Stimulated activated CD4-positive, alpha-beta T cell treated with anti-CD3 and anti-CD28 coated beads, Interleukin-15, amount 100 ng/mL, for 48 hours (primary cell): ENCODE results near the gene SKIC2.

ENCODE experiments used
- DNase-seq, 2 donors: peaks; one replicate each; pipeline ENCODE4 v3.0.0-alpha.2; 2020; ENCODE audit warnings: low read depth in 2 of 2

The SKIC2 gene

DNA sequence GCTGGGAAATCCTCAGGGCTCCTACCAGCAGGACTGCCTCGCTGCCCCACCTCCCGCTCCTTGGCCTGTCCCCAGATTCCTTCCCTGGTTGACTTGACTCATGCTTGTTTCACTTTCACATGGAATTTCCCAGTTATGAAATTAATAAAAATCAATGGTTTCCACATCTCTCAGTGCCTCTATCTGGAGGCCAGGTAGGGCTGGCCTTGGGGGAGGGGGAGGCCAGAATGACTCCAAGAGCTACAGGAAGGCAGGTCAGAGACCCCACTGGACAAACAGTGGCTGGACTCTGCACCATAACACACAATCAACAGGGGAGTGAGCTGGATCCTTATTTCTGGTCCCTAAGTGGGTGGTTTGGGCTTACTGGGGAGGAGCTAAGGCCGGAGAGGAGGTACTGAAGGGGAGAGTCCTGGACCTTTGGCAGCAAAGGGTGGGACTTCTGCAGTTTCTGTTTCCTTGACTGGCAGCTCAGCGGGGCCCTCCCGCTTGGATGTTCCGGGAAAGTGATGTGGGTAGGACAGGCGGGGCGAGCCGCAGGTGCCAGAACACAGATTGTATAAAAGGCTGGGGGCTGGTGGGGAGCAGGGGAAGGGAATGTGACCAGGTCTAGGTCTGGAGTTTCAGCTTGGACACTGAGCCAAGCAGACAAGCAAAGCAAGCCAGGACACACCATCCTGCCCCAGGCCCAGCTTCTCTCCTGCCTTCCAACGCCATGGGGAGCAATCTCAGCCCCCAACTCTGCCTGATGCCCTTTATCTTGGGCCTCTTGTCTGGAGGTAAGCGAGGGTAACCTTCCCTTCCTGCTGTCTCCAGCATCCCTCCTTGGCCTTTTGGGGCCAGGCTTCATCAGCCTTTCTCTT is 13.2 kb upstream of the SKIC2 start, which contains the start of gene CFB:
TSS of gene CFB (plus strand) at position 589 of the 863 bp plus-strand sequence. CDS start at position 716, 127 bp downstream.
- DNase-seq, result no peak

DNA sequence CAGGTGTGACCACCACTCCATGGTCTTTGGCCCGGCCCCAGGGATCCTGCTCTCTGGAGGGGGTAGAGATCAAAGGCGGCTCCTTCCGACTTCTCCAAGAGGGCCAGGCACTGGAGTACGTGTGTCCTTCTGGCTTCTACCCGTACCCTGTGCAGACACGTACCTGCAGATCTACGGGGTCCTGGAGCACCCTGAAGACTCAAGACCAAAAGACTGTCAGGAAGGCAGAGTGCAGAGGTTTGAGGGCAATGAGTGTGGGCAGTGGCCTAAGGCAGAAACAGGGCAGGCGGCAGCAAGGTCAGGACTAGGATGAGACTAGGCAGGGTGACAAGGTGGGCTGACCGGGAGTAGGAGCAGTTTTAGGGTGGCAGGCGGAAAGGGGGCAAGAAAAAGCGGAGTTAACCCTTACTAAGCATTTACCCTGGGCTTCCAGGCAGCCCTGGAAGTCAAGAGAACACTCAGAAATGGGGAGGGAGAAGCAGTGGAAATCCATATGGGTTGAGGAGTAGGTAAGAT is 12.5 kb upstream of the SKIC2 start:
- DNase-seq, result no peak

DNA sequence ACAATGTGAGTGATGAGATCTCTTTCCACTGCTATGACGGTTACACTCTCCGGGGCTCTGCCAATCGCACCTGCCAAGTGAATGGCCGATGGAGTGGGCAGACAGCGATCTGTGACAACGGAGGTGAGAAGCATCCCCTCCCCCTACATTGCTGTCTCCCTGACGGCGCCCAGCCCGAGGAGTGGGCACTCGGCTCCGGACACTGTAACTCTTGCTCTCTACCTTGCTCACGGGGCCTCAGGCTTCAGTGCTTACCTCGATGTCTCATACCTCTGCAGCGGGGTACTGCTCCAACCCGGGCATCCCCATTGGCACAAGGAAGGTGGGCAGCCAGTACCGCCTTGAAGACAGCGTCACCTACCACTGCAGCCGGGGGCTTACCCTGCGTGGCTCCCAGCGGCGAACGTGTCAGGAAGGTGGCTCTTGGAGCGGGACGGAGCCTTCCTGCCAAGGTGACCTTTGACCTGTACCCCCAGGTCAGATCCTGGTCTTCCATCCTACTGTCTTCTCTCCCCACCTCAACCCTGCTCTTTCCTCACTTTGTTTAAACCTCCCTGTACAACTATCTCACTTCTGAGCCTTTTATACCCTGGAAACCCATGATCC is 11.8 kb upstream of the SKIC2 start:
- DNase-seq, result no peak

DNA sequence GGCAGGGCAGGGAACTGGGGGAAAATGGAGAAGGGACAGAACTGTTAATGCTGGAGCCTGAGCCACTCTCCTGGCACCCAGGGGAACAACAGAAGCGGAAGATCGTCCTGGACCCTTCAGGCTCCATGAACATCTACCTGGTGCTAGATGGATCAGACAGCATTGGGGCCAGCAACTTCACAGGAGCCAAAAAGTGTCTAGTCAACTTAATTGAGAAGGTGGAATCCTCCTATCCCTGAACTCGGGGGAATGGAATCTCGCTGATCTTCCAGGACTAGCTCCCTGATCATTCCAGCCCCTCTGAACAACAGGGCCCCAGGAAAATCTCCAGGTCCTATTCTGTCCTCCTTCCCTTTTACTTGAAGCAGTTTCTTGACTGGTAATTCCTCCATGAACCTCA is 11.1 kb upstream of the SKIC2 start:
- DNase-seq, result no peak

DNA sequence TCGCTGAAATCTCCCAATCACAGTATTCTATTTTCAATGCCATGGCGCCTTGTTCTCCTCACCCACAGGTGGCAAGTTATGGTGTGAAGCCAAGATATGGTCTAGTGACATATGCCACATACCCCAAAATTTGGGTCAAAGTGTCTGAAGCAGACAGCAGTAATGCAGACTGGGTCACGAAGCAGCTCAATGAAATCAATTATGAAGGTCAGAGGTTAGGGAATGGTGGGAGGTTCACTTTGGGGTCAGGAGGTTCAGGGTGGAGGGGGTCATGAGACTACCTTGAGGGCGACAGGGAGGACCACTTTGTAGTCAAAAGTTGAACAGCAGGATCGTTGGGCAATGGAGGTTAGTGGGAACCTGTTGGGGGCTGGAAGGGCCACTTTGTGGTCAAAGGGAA is 10.7 kb upstream of the SKIC2 start:
- no peak for DNase-seq

DNA sequence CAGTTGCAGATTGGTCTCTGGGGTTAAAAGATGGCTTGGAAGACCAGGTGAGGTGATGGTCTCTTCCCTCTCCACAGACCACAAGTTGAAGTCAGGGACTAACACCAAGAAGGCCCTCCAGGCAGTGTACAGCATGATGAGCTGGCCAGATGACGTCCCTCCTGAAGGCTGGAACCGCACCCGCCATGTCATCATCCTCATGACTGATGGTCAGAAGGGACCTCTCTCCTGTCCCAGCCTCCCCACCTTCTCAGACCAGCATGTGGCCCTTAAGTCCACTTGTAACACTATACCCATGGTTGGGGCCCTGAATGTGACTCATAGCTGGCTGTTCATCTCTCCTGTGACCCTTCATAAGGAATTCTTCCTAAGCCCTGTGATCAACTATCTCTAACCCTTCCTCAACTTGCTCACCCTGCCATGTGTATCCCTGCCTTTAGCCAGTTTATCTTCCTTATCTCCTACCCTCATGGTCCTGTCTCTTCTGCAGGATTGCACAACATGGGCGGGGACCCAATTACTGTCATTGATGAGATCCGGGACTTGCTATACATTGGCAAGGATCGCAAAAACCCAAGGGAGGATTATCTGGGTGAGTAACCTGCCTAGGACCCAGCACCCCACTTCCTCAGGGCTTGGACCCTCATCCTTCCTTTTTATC is 10.1 kb upstream of the SKIC2 start:
- no peak for DNase-seq

DNA sequence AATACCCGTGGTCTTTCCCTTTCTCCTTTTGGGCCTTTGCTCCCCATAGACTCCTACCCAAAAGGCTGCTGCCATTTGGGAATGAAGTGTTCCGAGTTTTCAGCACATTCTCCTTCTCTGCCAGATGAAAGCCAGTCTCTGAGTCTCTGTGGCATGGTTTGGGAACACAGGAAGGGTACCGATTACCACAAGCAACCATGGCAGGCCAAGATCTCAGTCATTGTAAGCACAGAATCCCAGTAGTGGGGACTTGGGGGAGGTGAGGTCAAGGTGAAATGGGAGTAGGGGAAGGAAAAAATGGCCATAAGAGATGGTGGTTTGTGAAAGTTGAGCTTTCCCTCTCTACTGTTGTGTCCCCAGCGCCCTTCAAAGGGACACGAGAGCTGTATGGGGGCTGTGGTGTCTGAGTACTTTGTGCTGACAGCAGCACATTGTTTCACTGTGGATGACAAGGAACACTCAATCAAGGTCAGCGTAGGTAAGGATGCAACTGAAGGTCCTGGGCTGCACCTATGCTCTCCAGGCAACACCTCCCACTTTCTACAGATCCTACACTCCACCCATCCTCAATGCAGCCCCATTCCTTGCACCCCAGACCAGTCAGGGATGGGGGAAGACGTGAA is 8.9 kb upstream of the SKIC2 start:
- DNase-seq, result no peak

DNA sequence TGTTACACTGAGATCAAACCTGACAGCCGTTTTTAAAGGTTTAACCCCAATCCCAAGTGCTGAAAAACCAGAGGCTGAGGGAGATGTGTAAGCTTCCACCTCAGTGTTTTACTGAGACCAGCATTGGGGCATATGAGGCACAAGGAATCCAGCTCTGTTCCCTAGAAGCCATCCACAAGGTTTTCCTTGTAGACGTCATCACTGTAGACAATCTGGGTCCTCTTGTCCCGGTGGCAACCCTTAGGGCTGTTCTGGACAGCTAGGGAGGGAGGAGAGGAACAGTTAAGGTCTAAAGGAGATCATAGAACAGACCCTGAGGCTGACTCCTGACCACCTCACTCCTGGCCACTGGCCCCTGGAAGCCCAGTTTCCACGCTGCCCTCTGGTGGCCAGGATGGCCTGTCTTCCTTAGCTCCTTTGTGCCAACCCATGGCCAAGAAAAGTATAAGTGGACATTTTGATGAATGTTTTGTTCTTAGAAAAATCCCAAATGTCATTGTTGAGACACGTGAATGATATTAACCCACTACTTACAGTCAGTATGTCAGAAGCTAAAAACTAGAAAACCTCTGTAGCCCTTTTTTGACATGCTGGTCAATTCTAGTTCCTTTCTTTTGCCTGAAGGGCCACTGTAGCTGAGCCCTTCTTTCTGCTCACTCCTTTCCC is 6.7 kb upstream of the SKIC2 start:
- DNase-seq, result peak in 1 of 2 donors; percentile 28

DNA sequence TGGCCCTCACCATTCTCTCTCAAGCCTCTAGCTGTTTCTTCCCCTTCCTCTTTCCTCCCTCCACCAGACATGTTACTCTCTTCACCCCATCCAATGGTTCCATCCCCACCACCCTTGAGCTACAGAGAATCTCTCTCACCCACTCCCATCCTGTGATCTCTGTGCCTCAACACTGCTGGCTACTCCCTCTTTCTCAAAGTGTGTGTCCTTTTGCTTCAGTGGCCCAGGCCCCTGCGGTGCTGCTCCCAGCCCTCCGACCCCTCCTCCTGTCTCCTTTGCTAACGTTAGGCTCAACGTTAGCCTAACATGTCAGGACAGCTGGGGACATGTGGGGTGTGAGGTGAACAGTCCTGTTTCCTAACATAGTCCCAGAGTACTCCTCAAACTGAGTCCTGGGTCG is 6.1 kb upstream of the SKIC2 start:
- no peak for DNase-seq

DNA sequence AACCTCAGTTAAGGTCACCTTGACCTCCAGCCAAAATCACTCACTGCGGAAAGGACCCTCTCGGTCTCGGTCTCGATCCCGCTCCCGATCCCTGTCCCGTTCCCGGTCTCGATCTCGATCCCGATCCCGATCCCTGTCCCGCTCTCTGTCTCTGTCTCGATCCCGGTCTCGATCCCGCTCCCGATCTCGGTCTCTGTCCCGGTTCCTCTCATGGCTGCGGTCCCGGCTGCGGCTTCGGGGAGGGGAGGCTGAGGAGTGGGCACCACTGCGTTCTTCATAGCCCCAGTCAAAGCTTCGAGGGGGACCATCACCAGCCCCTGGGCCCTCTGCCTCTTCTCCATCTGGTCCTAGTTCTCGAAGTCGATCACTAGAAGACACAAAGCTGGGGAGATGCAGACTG is 4.5 kb upstream of the SKIC2 start:
- no peak for DNase-seq

DNA sequence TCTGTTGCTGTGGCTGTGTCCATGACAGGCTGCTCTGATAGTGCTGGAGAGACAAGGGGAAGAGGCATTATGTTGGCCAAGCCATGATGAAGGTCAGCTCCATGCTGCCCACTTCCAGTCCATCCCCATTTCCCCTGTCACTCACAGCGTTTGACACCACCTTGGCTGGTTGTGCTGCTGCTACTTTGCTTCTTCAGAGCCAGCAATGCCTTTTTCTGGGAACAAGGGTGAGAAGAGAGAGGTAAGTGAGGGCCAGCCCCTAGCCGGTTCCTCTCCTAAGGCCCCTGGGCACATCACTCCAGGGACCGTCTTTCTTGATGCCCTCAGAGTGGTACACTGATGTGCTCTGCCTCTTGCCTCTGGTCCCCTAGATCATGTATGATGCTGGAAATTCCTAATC is 2.2 kb upstream of the SKIC2 start:
- DNase-seq, result no peak

DNA sequence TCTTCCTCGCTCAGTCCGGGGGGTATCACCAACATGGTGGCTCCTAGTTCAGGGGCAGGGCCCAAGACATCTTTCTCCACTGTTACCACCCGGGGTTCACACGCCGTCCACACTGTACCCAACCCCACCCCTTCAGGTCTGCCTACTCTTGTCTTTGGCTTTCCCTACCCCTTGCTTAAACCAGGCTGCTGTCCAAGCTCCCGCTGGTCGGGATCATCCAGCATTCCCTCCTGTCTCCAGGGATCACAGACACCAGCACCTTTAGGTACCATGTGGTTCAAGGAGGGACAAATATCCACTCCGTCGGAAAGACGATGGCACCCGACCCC is 599 bp upstream of the SKIC2 start:
- DNase-seq, result no peak

DNA sequence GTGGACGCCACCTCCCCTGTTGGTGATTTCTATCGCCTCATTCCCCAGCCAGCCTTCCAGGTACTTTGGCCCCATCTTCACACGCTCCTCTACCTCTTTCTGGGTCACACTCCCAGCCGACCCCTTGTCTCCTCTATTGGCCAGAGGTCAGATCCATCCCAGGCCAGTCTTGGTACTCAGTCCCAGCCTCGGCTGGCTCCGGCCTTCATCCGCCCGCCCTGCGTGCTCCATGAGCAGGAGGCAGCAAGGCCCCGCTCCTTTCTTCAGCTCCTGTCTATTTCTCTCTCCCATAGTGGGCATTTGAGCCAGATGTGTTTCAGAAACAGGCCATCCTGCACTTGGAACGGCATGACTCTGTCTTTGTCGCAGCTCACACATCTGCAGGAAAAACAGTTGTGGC is 2.6 kb downstream of the SKIC2 start:
- DNase-seq, result no peak

DNA sequence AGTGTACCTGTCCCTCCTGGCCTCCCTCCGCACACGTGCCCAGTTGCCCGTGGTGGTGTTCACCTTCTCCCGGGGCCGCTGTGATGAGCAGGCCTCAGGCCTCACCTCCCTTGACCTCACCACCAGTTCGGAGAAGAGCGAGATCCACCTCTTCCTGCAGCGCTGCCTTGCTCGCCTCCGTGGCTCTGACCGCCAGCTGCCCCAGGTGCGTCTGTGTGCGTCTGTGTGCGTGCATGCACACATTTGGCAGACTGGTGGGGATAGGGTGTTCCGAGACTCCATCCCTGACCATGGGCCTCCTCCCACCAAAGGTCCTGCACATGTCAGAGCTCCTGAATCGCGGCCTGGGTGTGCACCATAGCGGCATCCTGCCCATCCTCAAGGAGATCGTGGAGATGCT is 4.9 kb downstream of the SKIC2 start:
- DNase-seq, result no peak

DNA sequence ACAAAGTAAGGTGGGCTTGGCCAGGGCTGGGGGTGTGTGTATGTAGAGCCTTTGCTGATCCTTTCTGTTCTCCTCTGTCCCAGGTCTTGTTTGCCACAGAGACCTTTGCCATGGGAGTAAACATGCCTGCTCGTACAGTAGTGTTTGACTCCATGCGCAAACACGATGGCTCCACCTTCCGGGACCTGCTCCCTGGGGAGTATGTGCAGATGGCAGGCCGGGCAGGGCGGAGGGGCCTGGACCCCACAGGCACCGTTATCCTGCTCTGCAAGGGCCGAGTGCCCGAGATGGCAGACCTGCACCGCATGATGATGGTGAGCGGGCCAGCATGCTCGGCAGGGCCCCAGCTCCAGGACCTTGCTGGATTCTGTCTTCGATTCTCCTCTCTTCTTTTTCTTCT is 6.7 kb downstream of the SKIC2 start:
- DNase-seq, result no peak

DNA sequence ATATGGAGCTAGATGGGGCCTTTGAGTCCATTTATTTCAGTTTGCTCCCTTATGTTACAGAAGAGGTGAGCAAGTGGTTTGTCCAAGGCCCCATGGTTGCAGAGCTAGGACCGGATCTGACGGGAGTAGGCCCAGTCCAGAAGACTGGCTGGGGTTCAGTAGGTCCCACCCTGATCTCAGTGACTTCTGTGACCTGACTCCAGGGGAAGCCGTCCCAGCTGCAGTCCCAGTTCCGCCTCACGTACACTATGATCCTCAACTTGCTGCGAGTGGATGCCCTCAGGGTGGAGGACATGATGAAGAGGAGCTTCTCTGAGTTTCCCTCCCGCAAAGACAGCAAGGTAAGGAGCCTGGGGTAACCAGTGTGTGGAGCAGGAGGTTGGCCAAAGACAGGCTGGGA is 7.5 kb downstream of the SKIC2 start:
- DNase-seq, result no peak

DNA sequence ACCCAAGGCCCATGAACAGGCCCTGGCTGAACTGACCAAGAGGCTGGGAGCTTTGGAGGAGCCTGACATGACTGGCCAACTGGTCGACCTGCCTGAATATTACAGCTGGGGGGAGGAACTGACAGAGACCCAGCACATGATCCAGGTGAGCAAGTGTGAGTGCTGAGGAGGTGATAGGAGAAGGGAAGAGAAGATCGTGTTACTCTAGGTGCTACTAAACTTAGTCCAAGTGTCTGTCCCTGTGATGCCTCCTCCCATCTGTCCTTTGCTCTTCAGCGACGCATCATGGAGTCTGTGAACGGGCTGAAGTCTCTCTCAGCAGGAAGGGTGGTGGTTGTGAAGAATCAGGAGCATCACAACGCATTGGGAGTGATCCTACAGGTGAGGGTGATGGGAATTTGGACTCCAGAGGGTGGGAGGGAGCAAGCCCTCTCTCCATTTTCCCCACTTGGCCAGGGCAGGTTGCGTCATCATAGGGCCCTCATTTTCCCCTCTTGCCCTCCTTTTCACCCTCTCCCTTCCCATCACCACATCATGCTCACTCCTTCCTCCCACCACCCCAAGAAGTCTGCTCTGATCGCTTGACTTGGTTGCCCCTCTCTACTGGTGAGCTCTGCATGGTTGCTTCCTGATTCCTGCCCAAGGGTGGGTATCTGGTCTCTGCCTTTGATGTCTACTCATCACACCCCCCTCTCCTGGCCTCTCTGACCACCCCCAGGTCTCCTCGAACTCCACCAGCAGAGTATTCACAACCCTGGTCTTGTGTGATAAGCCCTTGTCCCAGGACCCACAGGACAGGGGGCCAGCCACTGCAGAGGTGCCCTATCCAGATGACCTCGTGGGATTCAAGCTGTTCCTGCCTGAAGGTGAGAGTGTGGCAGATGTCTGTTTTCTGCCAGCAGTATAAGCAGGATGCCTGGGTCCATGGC is 8.3 kb downstream of the SKIC2 start:
- DNase-seq, result no peak

DNA sequence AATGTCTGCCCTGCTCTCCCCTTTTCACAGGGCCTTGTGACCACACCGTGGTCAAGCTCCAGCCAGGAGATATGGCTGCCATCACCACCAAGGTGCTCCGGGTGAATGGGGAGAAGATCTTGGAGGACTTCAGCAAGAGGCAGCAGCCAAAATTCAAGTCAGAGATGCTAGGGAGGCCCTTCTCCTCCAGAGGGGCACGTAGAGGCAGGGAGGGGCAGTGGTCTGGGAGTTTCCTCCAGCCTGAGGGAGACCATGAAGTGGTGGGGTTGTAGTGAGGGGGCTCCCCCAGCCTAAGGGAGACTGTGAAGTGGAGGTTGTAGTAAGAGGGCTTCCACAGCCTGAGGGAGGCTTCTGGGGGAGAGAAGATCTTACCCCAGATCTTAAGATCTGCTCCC is 8.9 kb downstream of the SKIC2 start:
- no peak for DNase-seq

DNA sequence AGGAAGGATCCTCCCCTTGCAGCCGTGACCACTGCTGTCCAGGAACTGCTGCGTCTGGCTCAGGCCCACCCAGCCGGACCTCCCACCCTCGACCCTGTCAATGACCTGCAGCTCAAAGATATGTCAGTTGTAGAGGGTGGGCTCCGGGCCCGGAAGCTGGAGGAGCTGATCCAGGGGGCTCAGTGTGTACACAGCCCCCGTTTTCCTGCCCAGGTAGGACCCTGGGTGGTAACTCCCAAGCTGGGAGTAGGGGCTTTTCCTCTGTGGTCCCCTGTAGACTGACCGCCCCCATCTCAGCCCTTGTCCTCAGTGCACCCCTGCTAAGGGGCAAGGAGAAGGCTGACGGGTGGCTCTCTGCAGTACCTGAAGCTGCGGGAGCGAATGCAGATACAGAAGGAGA is 9.4 kb downstream of the SKIC2 start:
- DNase-seq, result no peak

DNA sequence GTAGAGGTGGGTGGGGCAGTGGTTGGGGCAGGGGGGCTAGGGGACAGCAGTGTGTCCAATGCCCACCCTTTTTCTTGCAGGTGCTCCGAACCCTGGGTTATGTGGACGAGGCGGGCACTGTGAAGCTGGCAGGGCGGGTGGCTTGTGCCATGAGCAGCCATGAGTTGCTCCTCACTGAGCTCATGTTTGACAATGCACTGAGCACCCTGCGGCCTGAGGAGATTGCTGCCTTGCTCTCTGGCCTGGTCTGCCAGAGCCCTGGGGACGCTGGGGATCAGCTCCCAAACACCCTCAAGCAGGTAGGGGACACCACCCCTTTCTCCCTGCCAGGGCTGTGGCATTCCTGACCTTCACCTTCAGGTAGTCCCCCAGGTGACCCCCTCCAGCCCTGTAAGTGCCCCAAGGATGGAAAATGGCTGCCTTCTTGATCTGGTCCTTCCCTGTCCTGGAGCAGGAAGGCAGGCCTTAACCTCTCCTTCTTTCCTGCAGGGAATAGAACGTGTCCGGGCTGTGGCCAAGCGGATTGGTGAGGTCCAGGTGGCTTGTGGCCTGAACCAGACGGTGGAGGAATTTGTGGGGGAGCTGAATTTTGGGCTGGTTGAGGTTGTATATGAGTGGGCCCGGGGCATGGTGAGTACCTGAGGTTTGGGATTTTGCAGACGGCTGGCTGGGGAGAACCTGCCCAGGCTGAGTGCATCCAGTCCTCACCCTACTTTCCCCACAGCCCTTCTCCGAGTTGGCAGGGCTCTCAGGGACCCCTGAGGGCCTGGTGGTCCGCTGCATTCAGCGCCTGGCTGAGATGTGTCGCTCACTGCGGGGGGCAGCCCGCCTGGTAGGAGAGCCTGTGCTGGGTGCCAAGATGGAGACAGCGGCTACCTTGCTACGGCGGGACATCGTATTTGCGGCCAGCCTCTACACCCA is 10.1 kb downstream of the SKIC2 start:
- no peak for DNase-seq
